GM15510 (cell line): Measurements from ENCODE around the gene C16orf46.

Experiments used
- POLR2A ChIP-seq: IDR thresholded peaks from 3 replicates; pipeline ENCODE4 v1.6.1; 2011; ENCODE audit warnings: borderline replicate concordance; ENCODE audit not compliant: insufficient read length; ENCODE audit errors: extremely low read depth

Gene C16orf46

GRCh38 chr16:81088836-81089235, 11.8 kb upstream of the C16orf46 start:
- no peak for TF ChIP-seq POLR2A

GRCh38 chr16:81081014-81081413, 4.0 kb upstream of the C16orf46 start:
- no peak for TF ChIP-seq POLR2A

GRCh38 chr16:81080233-81080632, 3.2 kb upstream of the C16orf46 start:
- no peak for TF ChIP-seq POLR2A

GRCh38 chr16:81076566-81077075, 417 bp downstream of the C16orf46 start:
- TF ChIP-seq POLR2A = no peak

GRCh38 chr16:81073560-81074330, 3.3 kb downstream of the C16orf46 start:
- TF ChIP-seq POLR2A = no peak

- TF ChIP-seq POLR2A = no peak
Measured at GRCh38 chr16:81071805-81072204, 5.2 kb downstream of the C16orf46 start.

- TF ChIP-seq POLR2A = no peak
Measured at GRCh38 chr16:81070979-81071378, 6.1 kb downstream of the C16orf46 start.

- TF ChIP-seq POLR2A = no peak
Measured at GRCh38 chr16:81069063-81069462, 8.0 kb downstream of the C16orf46 start.

GRCh38 chr16:81067166-81067565, 9.9 kb downstream of the C16orf46 start:
- no peak for TF ChIP-seq POLR2A

- TF ChIP-seq POLR2A = no peak
Measured at GRCh38 chr16:81066681-81067080, 10.4 kb downstream of the C16orf46 start.

GRCh38 chr16:81061871-81062608, 15.0 kb downstream of the C16orf46 start:
- TF ChIP-seq POLR2A = no peak

- TF ChIP-seq POLR2A = no peak
Measured at GRCh38 chr16:81061307-81061640, 15.8 kb downstream of the C16orf46 start.

GRCh38 chr16:81060576-81061306, 16.3 kb downstream of the C16orf46 start:
- no peak for TF ChIP-seq POLR2A

GRCh38 chr16:81053761-81054160, 23.3 kb downstream of the C16orf46 start:
- no peak for TF ChIP-seq POLR2A

- no peak for TF ChIP-seq POLR2A
Measured at GRCh38 chr16:81042821-81043220, 34.2 kb downstream of the C16orf46 start.

- TF ChIP-seq POLR2A = no peak
Measured at GRCh38 chr16:81041696-81042095, 35.3 kb downstream of the C16orf46 start.

GRCh38 chr16:81040842-81041241, 36.2 kb downstream of the C16orf46 start:
- TF ChIP-seq POLR2A = no peak
